Bone marrow (tissue), 2 donors: ENCODE measurements around the gene DNMT3A.

Experiments
- DNase-seq, 2 donors: peaks; one replicate each; lab custom pipeline; 2025; lab: John Stamatoyannopoulos, UW

Gene DNMT3A

GRCh38 chr2:25372405-25373268 is 30.9 kb upstream of the DNMT3A start:
- DNase-seq = no peak

- DNase-seq = no peak
Observed at GRCh38 chr2:25371253-25372241, 29.8 kb upstream of the DNMT3A start.

- no peak for DNase-seq
Observed at GRCh38 chr2:25369876-25370275, 28.2 kb upstream of the DNMT3A start.

- no peak for DNase-seq
Observed at GRCh38 chr2:25369439-25369838, 27.7 kb upstream of the DNMT3A start.

- DNase-seq = no peak
Observed at GRCh38 chr2:25368660-25369059, 26.9 kb upstream of the DNMT3A start.

DNA sequence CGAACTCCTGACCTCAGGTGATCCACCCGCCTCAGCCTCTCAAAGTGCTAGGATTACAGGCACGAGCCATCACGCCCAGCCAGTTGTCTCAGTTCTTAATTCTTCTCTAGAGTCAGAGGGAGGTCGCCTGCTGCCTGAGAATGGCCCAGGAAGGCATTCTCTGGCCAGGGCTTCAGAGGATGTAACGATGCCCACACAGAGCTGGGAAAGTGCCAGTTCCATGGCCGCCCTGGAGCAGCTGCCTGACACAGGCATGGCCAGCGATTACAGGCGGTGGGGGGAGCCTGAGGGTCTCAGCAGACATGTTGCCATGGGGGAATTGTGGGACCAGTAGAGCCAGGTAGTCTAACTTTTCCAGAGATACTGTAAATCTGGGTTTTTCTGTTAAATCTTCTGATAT is 25.6 kb upstream of the DNMT3A start:
- no peak for DNase-seq

DNA sequence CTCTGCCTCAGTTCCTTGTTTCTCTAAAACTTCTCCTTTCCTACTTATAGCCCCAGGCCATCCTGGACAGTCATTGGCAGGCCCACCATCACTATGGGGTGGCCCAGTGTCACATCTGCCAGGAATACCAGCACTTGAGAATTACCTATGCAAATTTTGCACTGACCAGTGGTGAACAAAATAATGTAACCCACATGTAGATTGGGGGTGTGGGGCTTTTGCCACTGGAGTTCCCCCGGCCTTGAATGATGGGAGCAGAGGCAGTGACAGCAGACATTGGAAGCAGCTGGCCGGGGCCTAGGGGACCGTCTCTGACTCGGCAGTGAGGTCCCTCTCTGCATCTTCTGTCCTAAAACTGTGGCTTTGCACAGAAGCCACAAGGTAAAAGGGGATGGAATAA is 24.9 kb upstream of the DNMT3A start:
- no peak for DNase-seq

DNA sequence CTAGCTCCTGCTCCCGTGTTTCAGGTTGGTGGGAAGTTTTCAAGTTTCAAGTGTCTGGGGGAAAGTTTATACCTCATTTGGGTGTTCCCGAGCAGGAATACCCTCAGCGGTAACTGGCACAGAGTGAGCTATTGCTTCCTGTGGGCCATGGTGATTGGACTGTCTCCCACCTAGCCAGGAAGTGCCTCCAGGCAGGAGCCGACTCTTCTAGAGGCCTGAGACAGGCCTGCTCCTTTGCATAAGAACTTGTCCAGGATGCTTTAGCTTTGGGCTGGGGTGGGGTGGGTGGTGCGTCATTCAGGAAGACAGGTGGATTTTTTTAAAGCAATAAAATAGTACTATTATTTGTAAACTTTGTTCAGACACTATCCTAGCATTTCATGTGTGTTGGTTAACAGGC is 23.5 kb upstream of the DNMT3A start:
- DNase-seq = no peak

GRCh38 chr2:25363733-25364132 is 22.0 kb upstream of the DNMT3A start:
- no peak for DNase-seq

DNA sequence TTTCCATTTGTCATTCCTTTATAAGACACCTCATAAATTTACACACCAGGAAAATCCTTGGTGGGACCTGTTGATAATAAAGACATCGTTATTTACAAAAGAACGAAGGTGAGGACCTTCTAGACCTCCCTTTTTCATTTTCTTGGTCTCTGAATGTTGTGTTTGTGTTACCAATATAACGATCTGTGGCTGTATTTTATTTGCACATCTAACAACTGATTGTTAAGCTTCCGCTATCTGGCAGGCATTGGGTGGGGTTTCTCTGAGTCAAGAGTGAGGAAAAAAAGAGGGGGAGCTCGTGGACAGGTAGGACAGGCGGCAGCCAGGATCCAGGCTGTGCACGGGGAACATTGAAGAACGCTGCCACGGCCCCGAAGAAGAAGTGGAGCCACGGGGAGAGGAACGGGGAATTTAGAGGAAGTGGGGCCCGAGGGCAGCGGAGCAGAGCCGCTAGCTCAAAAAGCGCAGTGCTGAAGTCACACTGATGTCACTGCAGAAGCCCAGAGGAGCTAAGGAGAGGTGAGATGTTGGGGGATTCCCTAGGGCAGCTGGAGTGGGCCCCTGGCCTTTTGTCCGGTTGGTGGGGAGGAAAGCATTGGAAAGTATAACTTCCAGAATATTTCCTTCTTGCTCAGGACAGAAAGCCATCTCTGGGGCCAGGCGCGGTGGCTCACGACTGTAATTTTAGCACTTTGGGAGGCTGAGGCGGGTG is 20.9 kb upstream of the DNMT3A start:
- DNase-seq = peak; percentile 46 to 80

DNA sequence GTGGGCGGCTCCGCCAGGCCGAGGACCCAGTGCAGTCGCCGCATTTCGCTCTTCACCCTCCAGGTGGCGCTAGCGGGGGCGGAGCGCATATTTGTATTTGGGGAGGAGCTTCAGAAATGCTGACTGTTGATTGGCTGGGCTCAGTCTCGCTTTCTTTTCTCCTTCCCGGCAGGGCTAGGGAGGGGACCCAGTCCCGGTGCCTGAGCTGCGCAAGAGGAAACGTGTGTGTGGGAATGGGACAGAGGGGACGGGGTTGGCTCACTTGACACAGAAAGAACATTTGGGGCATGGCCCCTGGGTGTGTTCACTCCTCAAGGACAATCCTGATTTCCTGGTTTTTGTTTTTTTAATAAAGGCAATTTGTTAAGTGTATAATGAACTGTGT is 20.3 kb upstream of the DNMT3A start:
- peak; percentile 86 to 97 for DNase-seq

- no peak for DNase-seq
Observed at GRCh38 chr2:25361261-25362048, 19.7 kb upstream of the DNMT3A start.

DNA sequence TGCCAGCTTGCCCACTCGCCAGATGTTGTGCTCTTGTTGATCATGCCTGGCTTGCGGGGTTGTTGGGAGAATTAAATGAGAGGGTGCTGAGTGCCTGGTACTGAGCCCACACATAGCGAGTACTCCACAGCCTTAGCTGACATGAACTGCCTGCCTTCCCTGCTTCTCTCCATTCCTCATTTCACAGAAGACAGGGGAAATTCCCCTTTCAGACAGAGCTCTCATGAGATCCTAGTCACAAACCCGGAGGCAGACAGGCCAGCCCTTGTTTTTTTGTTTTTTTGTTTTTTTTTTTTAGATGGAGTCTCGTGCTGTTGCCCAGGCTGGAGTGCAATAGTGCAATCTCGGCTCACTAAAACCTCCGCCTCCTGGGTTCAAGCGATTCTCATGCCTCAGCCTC is 17.1 kb upstream of the DNMT3A start:
- DNase-seq = no peak

GRCh38 chr2:25358249-25358815 is 16.6 kb upstream of the DNMT3A start:
- DNase-seq = no peak

GRCh38 chr2:25356088-25356487 is 14.4 kb upstream of the DNMT3A start:
- no peak for DNase-seq

DNA sequence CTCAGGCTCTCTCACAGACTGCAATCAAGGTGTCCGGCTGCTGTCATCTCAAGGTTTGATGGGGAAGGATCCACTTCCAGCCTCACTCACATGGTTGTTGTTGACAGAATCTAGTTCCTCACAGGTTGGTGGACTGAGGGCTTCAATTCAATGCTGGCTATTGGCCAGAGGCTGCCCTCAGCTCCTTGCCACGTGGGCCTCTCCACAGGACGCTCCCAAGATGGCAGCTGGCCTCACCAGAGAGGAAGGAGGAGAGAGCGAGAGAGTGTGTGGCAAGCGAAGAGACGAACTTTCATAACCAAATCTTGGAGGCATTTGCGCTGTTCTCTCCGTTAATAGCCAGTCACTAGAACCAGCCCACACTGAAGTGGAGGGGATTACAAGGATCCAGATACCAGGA is 13.5 kb upstream of the DNMT3A start:
- no peak for DNase-seq

GRCh38 chr2:25354116-25354515 is 12.4 kb upstream of the DNMT3A start:
- no peak for DNase-seq

DNA sequence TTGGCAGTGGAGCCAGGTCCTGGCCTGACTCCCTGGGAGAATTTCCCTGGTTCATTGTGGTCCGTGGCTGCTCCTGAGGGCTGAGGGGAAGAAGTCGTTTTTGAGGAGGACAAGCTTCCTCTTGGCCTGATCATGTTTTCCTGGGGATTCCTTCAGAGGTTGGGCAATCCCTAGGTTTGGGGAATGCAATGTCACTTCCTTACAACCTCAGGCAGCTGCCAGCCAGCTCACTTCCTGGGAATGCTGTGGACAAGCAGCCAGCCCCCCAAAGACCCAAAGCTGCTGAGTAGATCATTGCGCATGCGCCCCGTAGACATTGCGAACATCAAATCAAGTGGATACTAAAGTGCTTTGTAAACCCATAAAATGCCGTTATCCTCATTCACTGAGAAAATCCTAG is 7.7 kb upstream of the DNMT3A start:
- no peak for DNase-seq

DNA sequence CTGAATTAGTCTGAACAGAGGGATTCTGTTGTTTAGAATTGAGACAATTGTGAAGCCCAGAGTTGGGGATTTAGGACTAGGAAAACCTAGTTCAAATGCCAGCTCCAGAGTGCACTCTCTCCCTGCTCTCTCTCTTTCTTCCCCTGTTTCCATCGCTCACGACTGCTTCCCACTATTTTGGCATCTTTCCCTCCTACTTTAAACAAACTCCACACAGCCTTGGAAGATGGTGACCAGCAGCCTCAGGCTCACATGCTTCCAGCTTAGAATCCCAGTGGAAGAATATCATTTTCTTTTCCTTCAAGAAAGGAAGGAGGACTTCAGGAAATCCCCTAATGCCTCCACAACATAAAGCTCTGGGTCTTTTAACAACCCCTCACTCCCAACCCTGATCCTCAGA is 6.1 kb upstream of the DNMT3A start:
- DNase-seq = no peak

DNA sequence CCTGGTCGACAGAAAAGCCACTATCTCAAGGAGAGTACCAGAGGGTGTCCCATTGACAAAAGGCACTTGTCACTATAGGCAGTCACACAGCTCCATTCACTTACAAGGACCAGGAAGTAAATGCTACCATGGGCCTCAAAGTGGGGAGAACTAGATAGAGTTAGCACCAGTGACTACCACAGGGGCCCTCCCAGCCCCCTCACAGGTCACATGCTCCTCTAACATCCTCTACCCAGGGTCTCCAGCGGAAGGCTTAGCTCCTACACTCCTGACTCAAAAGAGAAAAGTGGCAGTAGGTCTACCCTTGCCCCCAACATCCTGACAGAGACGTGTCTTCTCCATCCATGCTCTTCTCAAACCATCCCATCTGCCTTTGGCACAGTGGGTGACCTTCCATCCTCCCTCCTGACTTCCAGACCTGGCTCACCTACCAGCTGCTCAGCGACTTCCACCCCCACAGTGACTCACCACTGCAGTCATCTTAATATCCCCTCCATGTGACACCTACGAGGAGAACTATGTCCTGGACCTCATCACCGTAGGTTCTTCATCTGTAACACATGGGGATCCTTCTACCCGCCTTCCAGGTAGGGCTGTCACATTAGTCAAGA is 5.6 kb upstream of the DNMT3A start:
- DNase-seq = no peak
